OCI-LY1 (cell line): ENCODE results near the gene TMEM272.

Experiments
- H2AFZ ChIP-seq: fragments of 200-600 bp; sonication (generic), shearing (Covaris generic); 2 replicates; pipeline ENCODE4 v1.6.0; 2014; ENCODE audit warnings: antibody characterized with exemption, mild to moderate bottlenecking, low read length
- H3F3A ChIP-seq: fragments of 200-600 bp; sonication (generic), shearing (Covaris generic); 2 replicates; pipeline ENCODE4 v1.6.0; 2014; ENCODE audit warnings: mild to moderate bottlenecking, antibody characterized with exemption, low read length, moderate library complexity; ENCODE audit not compliant: insufficient read depth
- H3K27ac ChIP-seq: fragments of 200-600 bp; sonication (generic); 2 replicates; pipeline ENCODE4 v1.5.1; 2014; ENCODE audit warnings: low read length, mixed run types, mild to moderate bottlenecking, low read depth; ENCODE audit not compliant: poor library complexity, severe bottlenecking
- H3K27me3 ChIP-seq: fragments of 200-600 bp; sonication (generic); 2 replicates; pipeline ENCODE4 v1.6.0; 2014; ENCODE audit warnings: antibody characterized with exemption, mild to moderate bottlenecking, low read length, moderate library complexity; ENCODE audit not compliant: insufficient read depth
- H3K36me3 ChIP-seq: fragments of 200-600 bp; sonication (generic); 2 replicates; pipeline ENCODE4 v1.6.1; 2014; ENCODE audit warnings: mild to moderate bottlenecking, antibody characterized with exemption, low read length, moderate library complexity, mixed read lengths; ENCODE audit not compliant: insufficient read depth
- H3K4me1 ChIP-seq: fragments of 200-600 bp; sonication (generic); 2 replicates; pipeline ENCODE4 v1.5.1; 2014; ENCODE audit warnings: mild to moderate bottlenecking, low read length, moderate library complexity; ENCODE audit not compliant: insufficient read depth, severe bottlenecking
- H3K4me2 ChIP-seq: fragments of 200-600 bp; sonication (generic), shearing (Covaris generic); 2 replicates; pipeline ENCODE4 v1.6.1; 2014; ENCODE audit warnings: low read length
- H3K4me3 ChIP-seq: fragments of 200-600 bp; sonication (generic); 2 replicates; pipeline ENCODE4 v1.5.1; 2014; ENCODE audit warnings: low read length, low read depth, mild to moderate bottlenecking, mixed read lengths; ENCODE audit not compliant: poor library complexity, severe bottlenecking
- H3K79me2 ChIP-seq: fragments of 200-600 bp; shearing (Covaris generic); 2 replicates; pipeline ENCODE4 v1.6.1; 2016; ENCODE audit warnings: mixed run types, low read length, mixed read lengths; ENCODE audit not compliant: insufficient read depth
- H3K9ac ChIP-seq: fragments of 200-600 bp; sonication (generic), shearing (Covaris generic); 2 replicates; pipeline ENCODE4 v1.6.1; 2014; ENCODE audit warnings: mild to moderate bottlenecking, low read length, mixed read lengths
- H3K9me2 ChIP-seq: fragments of 200-600 bp; sonication (generic), shearing (Covaris generic); 2 replicates; pipeline ENCODE4 v1.6.1; 2014; ENCODE audit warnings: low read depth, mild to moderate bottlenecking, low read length, mixed read lengths
- H3K9me3 ChIP-seq: fragments of 200-600 bp; shearing (Covaris generic); 2 replicates; pipeline ENCODE4 v1.6.1; 2014; ENCODE audit warnings: low read length, mixed read lengths
- H4K20me1 ChIP-seq: fragments of 200-600 bp; sonication (generic), shearing (Covaris generic); 2 replicates; pipeline ENCODE4 v1.6.0; 2016; ENCODE audit warnings: mild to moderate bottlenecking, low read length; ENCODE audit not compliant: insufficient read depth
- CTCF ChIP-seq: fragments of 200-600 bp; sonication (generic), shearing (Covaris generic); IDR thresholded peaks from 2 replicates; pipeline ENCODE4 v1.5.1; 2017; ENCODE audit warnings: mild to moderate bottlenecking, antibody characterized with exemption, low read length, moderate library complexity, mixed read lengths
- EZH2 ChIP-seq: fragments of 200-600 bp; sonication (generic), shearing (Covaris generic); IDR thresholded peaks from 2 replicates; pipeline ENCODE4 v1.8.0; 2017; ENCODE audit warnings: borderline replicate concordance, mixed run types, mild to moderate bottlenecking, antibody characterized with exemption, low read length, moderate library complexity, mixed read lengths

The TMEM272 gene

GRCh38 chr13:51784097-51784496, 60.9 kb downstream of the TMEM272 start:
- Histone ChIP-seq H3K27ac (no peak overlapping the region), H3K4me3 (no peak overlapping the region), H3K4me1 (peaks cover 8% of the 10 kb centered on the region), H3K4me2 (no peak overlapping the region), H3K36me3 (no peaks in the 10 kb centered on the region), H2AFZ (no peak overlapping the region), H4K20me1 (no peaks in the 10 kb centered on the region), H3K9ac (no peak overlapping the region), H3K27me3 (no peaks in the 10 kb centered on the region), H3F3A (no peaks in the 10 kb centered on the region), H3K9me2 (no peaks in the 10 kb centered on the region), H3K9me3 (no peaks in the 10 kb centered on the region), H3K79me2 (no peaks in the 10 kb centered on the region)
- no peak for TF ChIP-seq CTCF
- TF ChIP-seq EZH2: no peak

GRCh38 chr13:51783428-51784094, 61.4 kb downstream of the TMEM272 start:
- Histone ChIP-seq H3K9me2 (no peaks in the 10 kb centered on the region), H3K4me1 (peaks cover 8% of the 10 kb centered on the region), H3K27ac (no peak overlapping the region), H3K4me2 (no peak overlapping the region), H3K27me3 (no peaks in the 10 kb centered on the region), H3K79me2 (no peaks in the 10 kb centered on the region), H3K36me3 (no peaks in the 10 kb centered on the region), H3F3A (no peaks in the 10 kb centered on the region), H2AFZ (no peak overlapping the region), H4K20me1 (no peaks in the 10 kb centered on the region), H3K9ac (no peak overlapping the region), H3K9me3 (no peaks in the 10 kb centered on the region), H3K4me3 (no peak overlapping the region)
- TF ChIP-seq EZH2: no peak
- no peak for TF ChIP-seq CTCF

GRCh38 chr13:51782026-51782710, 62.8 kb downstream of the TMEM272 start:
- H3K27ac ChIP-seq: no peak overlapping the region
- no peaks in the 10 kb centered on the region for H3K9me3 ChIP-seq
- H3K79me2 ChIP-seq: no peaks in the 10 kb centered on the region
- H3K4me2 ChIP-seq: no peak overlapping the region
- no peak overlapping the region for H3K4me3 ChIP-seq
- TF ChIP-seq EZH2 (no peak), CTCF (no peak)
- no peaks in the 10 kb centered on the region for H3F3A ChIP-seq
- no peak overlapping the region for H2AFZ ChIP-seq
- H3K4me1 ChIP-seq: peaks cover 8% of the 10 kb centered on the region
- H4K20me1 ChIP-seq: no peaks in the 10 kb centered on the region
- no peaks in the 10 kb centered on the region for H3K27me3 ChIP-seq
- no peaks in the 10 kb centered on the region for H3K9me2 ChIP-seq
- no peaks in the 10 kb centered on the region for H3K36me3 ChIP-seq
- no peak overlapping the region for H3K9ac ChIP-seq
